Measurements from ENCODE around the gene STXBP3.

Gene STXBP3

DNA sequence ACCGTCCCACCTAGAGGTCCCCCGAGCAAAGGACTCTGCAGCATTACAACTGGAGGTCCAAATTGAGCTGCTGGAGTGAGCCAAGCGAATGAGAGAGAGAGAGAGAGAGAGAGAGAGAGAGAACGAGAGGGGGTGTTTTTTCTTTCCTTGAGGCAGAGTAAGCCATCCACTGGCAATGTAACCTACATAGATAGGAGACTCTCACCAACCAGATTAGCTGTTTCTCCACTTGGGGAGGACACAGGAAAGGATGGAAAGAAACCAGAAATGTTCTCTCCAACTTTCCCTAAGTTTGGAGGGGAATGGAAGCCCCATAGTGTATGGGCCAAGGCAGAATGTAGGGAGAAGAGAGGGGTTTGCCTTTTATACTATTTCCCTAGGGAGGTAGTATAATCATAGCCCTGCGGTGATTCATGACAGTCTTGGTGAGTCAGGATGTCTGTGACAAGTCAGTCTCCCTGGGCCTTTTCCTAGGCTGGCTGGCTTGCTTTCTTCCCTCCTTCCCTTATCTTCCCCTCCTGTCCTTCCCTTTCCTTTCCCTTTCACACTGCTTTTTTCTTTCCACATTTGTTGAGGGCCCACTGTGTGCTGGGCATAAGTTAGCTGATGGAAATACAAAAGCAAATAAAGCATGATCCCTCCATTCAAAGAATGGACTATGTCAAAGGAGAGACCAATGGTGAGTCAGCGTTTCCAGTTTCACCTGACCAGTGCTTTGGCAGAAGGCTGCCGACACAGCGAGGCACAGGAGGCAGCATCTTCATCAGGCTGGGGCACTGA lies 26.6 kb upstream of the STXBP3 start:
- TF ChIP-seq, protein P1, sequence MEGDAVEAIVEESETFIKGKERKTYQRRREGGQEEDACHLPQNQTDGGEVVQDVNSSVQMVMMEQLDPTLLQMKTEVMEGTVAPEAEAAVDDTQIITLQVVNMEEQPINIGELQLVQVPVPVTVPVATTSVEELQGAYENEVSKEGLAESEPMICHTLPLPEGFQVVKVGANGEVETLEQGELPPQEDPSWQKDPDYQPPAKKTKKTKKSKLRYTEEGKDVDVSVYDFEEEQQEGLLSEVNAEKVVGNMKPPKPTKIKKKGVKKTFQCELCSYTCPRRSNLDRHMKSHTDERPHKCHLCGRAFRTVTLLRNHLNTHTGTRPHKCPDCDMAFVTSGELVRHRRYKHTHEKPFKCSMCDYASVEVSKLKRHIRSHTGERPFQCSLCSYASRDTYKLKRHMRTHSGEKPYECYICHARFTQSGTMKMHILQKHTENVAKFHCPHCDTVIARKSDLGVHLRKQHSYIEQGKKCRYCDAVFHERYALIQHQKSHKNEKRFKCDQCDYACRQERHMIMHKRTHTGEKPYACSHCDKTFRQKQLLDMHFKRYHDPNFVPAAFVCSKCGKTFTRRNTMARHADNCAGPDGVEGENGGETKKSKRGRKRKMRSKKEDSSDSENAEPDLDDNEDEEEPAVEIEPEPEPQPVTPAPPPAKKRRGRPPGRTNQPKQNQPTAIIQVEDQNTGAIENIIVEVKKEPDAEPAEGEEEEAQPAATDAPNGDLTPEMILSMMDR (conservative IDR thresholded peaks at IDR 0.05): no peak
- TF ChIP-seq ZFX (IDR thresholded peaks at IDR 0.05): no peak
- no peak overlapping the region for H3K27ac ChIP-seq

DNA sequence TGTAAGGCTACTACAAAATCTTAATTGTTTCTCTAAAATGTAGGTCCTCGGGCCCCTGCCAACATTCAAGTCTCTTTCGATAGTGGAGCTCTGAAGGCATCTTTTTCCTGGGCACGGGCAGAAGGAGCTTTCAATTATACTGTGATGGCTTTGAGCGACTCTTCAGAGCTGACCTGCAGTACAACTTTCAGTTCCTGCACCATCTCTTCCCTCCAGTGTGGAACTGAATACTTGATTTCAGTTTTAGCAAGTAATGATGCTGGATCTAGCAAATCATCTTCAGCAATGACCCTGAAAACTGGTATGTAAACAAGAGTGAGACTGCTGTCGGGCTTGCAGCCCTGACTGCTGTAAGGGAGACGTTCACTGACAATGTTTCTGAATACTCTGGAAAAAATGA lies 24.2 kb upstream of the STXBP3 start:
- no peak overlapping the region for H3K27ac ChIP-seq
- TF ChIP-seq, protein P1 (conservative IDR thresholded peaks at IDR 0.05): no peak
- no peak for TF ChIP-seq ZFX (IDR thresholded peaks at IDR 0.05)

DNA sequence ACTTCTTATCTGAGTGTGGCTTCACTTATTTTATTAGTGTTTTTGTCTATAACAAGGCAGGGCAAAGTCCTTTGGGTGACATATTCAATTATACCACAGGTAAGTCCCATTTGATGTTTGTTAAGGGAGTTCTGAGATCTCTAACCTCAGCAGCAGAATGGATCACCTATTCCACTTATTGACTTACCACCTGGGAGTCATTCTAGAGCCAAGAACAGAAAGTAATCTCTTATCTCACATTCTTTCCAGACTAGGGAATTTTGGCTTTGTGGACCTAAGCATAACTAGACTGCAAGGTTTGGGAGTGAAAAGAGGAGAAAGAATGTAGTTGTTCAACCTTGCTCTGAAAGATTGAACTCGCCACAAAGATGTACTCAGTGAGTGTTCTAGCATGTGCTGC lies 20.6 kb upstream of the STXBP3 start:
- TF ChIP-seq, protein P1 (conservative IDR thresholded peaks at IDR 0.05): no peak
- no peak for TF ChIP-seq ZFX (IDR thresholded peaks at IDR 0.05)
- no peak overlapping the region for H3K27ac ChIP-seq

DNA sequence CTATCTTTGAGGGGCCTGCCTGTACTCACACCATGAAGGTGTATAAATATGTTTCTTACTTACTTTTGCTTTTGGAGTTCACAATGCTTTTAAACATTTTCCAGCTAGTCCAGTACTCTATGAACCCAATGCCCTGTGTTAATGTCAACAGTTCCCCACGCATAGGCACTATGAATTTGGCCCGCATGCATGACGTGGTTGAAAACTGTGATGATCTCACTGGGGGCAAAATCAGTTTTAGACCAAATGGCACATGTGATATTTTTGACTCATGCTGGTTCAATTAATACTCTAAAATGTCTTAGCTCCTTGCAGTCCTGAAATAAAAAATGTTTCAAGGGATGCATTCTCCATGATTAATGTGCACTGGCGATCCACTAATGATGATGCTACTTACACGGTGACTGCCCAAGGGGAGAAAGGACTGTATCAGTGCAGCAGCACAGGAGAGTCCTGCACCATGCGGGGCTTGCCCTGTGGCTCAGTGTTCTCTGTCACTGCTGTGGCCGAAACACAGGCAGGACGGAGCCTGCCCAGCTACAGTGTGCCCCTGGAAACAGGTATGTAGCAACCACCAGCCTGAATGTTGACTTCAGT lies 18.0 kb upstream of the STXBP3 start:
- TF ChIP-seq, protein P1 (conservative IDR thresholded peaks at IDR 0.05): no peak

DNA sequence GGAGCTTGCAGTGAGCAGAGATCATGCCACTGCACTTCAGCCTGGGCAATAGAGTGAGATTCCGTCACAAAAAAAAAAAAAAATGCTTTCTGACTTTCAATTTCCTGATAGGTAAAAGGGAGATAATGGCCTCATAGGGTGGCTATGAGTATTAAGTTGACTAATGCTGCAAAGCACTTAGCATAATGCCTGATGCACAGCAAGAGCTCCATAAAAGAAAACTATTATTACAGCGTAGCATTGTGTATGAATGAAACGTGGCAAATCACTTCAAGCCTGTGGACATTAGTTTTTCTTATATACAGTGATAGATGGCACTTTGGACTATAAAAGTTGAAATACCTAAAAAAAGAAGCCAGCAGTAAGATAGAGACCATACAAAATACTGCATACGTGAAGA lies 17.0 kb upstream of the STXBP3 start:
- no peak overlapping the region for H3K27ac ChIP-seq
- TF ChIP-seq ZFX (IDR thresholded peaks at IDR 0.05): no peak
- TF ChIP-seq, protein P1 (conservative IDR thresholded peaks at IDR 0.05): no peak

More for the DNA sequence above, 18.0 kb upstream of the STXBP3 start:
- no peak overlapping the region for H3K27ac ChIP-seq

DNA sequence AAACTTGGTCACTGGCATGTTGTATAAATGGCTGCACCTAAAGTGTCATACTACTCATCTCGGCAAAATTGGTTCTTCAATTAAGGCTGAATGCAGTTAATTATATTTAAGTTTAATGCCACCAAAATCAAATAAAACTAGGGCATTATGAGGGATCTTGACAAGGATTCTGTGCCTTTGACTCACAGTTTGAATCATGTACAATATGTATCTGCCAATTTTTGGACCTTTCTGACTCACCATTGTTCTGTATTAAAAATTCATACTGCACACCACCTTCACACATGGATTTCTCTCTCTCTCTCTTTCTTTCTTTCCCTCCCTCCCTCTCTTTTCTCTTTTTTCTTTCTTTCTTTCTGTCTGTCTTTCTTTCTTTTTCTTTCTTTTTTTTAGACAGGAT lies 14.1 kb upstream of the STXBP3 start:
- no peak for TF ChIP-seq ZFX (IDR thresholded peaks at IDR 0.05)
- TF ChIP-seq, protein P1 (conservative IDR thresholded peaks at IDR 0.05): no peak

DNA sequence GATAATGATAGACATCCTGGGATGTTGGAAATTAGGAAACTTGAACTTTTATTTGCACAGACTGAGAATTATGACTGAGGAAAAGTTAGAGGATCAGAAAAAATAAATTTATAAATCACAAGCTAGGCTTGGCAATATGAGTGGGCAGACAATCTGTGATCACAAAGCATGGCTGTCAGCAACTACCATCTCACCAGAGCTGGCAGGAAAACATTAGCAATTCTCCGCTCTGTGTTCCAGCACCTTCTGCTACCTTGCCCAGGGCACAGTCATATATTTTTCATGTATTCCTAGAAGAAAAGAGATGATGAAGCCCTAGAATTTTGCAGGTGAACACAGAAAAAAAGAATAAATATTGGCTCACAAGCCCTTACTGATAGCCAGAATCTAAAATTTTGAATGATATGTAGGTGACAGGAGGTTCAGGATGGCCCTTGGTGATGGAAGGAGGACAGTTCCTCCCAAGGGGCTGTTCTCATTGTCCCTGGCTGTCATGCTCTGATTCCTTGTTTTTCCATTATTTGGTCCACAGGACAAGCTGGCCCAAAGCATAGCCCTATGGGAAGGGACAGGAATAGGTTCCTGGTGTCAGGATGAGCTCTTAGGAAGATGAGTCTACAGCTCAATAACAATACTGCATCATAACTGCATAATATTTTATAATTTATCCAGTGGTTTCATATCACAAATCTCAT lies 12.2 kb upstream of the STXBP3 start:
- TF ChIP-seq ZFX (IDR thresholded peaks at IDR 0.05): no peak
- TF ChIP-seq, protein P1 (conservative IDR thresholded peaks at IDR 0.05): no peak
- H3K27ac ChIP-seq: no peak overlapping the region

More for the DNA sequence above, 14.1 kb upstream of the STXBP3 start:
- H3K27ac ChIP-seq: no peak overlapping the region
